GM10248 (cell line): ENCODE data around the gene BUD13.

ENCODE experiments used
- CTCF ChIA-PET: fragments of 300-600 bp; sonication (Branson Sonifier 250); formaldehyde crosslinking; extraction: SDS; loops from one replicate; lab custom pipeline; 2021; ENCODE audit warnings: antibody characterized with exemption; lab: Yijun Ruan, JAX
- POLR2A ChIA-PET: fragments of 350-650 bp; sonication (Branson Sonifier 250); formaldehyde crosslinking; extraction: SDS; loops from one replicate; lab custom pipeline; 2020; ENCODE audit warnings: antibody characterized with exemption; lab: Yijun Ruan, JAX
- DNase-seq: peaks from one replicate; pipeline ENCODE4 v3.0.0; 2012; ENCODE audit errors: extremely low spot score
- TF ChIP-seq, protein P1 (sequence below): IDR thresholded peaks from 2 replicates; pipeline ENCODE4 v1.5.1; 2012; ENCODE audit warnings: mild to moderate bottlenecking, low read depth; ENCODE audit errors: extremely low read depth, missing control alignments, control extremely low read depth

The BUD13 gene

DNA sequence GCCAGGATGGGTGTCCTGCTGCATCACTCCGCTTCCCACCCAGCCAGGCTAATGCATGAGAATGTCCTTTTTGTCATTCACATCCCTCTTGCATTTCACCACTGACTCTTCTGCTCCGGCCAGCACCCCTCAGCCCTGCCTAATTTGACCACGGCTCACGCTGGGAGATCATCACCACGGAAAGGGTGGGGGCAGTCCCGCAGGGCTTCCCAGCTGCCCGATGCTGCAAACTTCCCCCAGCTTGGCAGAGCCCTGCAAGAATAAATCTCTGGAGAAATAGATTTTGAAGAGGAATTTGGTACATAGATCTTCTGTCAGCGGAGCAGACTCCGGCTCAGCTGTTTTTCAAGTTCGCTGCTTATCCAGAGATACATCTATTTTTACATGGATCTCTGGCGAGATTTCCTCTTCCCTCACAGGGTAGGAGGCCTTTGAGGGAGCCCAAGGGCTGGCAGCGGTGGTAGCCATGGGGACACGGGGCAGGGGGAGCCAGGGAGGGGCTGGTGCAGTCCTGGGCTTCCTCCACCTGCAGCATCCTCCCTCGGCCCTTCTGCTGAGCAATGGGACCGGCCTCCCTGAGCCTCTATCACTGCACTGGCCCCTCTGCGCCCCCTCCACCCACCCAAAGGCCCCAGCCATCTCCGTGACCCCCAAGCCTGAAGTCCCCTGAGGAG lies 62.6 kb downstream of the BUD13 start:
- TF ChIP-seq, protein P1, sequence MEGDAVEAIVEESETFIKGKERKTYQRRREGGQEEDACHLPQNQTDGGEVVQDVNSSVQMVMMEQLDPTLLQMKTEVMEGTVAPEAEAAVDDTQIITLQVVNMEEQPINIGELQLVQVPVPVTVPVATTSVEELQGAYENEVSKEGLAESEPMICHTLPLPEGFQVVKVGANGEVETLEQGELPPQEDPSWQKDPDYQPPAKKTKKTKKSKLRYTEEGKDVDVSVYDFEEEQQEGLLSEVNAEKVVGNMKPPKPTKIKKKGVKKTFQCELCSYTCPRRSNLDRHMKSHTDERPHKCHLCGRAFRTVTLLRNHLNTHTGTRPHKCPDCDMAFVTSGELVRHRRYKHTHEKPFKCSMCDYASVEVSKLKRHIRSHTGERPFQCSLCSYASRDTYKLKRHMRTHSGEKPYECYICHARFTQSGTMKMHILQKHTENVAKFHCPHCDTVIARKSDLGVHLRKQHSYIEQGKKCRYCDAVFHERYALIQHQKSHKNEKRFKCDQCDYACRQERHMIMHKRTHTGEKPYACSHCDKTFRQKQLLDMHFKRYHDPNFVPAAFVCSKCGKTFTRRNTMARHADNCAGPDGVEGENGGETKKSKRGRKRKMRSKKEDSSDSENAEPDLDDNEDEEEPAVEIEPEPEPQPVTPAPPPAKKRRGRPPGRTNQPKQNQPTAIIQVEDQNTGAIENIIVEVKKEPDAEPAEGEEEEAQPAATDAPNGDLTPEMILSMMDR = no peak
- DNase-seq = no peak
- POLR2A ChIA-PET = no interaction called here
- CTCF ChIA-PET = interaction anchor here (1.0 to 1.3 kb wide), 3 partner anchors 19 to 22 kb away, joined by 3 to 5 read pairs (median 3); no protein-coding TSS in a partner anchor

DNA sequence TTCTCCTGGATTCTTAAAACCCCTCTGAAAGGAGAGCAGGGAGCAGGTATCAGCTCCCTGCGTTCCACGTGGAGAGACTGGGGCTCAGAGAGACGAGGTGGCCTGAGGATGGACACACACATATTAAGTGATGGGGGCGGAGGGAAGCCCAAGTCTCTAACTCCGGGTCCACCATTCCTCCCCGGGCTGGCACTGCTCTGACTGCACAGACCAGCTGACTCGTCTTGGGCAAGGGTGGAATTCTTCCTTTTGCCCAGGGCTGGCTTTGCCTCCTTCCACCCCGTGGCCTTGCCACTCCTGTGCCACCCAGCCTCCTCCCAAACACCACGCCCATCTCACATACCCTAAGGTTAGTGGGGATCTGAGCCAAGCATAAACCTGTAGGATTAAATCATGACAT lies 65.0 kb downstream of the BUD13 start:
- ChIA-PET POLR2A (no interaction called here), CTCF (interaction anchor here (2.0 kb wide), 1 partner anchor 16 kb away, joined by 8 read pairs; no protein-coding TSS in a partner anchor)
- no peak for DNase-seq
- TF ChIP-seq, protein P1 = no peak

DNA sequence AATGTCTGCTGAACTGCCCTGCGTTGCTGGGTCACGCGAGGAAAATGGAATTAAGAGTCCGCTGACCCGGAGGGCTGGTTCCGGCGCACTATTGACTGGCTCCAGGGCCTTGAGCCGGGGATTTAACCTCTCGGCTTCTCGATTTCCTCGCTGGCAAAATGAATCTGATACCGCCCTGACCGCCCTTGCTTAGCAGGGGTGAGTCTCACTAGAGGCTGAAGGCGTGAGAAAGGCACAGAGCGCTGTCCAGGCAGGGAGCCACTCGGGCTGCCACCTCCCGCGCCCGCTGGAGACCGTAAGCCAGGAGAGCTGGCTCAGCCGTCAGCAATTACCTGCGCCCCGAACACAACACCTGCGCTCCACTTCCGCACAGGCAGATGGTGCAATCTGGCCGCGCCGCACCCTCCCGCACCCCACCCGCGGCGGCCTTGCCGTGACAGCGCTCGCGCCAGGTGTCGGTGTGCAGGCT lies 65.6 kb downstream of the BUD13 start:
- TF ChIP-seq, protein P1 = no peak
- POLR2A ChIA-PET = no interaction called here
- no peak for DNase-seq
- CTCF ChIA-PET = interaction anchor here (2.0 kb wide), 1 partner anchor 16 kb away, joined by 8 read pairs; no protein-coding TSS in a partner anchor

DNA sequence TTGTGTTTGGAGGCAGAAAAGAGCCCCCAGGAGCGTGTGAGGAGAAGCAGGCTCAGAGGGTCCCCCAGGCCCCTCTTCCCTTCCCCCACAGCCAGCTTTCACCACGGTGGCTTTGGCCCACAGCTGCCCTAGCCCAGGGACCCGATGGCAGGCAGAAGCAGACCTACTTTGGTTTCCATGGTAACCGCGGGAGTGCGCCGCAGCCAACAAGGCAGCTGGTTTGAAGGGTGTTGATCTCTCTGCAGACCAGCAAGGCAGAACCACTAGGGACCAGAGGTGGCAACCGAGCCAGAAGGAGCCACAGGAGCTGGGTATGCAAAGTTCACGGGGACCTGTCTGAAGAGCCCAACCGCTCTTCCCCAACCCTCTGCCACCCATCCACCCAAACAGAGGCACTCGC lies 69.4 kb downstream of the BUD13 start:
- POLR2A ChIA-PET = no interaction called here

GRCh38 chr11:116702772-116703385 lies 69.9 kb downstream of the BUD13 start:
- ChIA-PET POLR2A (no interaction called here), CTCF (interaction anchor here (1.4 kb wide), 1 partner anchor 30 kb away, joined by 3 read pairs; no protein-coding TSS in a partner anchor)
- TF ChIP-seq, protein P1 = no peak
- no peak for DNase-seq

More for the DNA sequence above, 69.4 kb downstream of the BUD13 start:
- TF ChIP-seq, protein P1 = no peak
- DNase-seq = no peak
- CTCF ChIA-PET = interaction anchor here (1.4 kb wide), 1 partner anchor 30 kb away, joined by 3 read pairs; no protein-coding TSS in a partner anchor

DNA sequence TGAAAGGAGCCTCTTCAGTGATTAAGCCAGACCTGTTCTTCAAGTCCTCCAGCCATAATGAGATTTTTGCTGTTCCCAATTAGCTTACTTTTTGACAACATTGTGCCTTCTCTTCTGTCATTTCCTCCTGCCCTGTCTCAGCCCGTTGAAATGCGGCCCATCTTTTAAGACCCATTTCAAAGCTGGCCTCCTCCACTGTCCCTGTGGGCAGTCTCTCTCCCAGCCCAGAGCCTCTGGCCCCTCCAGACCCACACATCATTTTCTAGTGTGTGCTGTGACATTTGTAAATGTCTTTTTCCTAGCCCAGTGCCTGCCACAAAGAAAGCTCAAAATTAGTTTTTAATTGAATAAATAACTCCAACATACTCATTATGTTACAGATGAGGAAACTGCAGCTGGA lies 70.9 kb downstream of the BUD13 start:
- DNase-seq = no peak
- ChIA-PET CTCF (interaction anchor here (1.3 to 1.5 kb wide), 3 partner anchors 10 to 31 kb away, joined by 3 to 11 read pairs (median 3); no protein-coding TSS in a partner anchor), POLR2A (no interaction called here)
- TF ChIP-seq, protein P1 = no peak
